GM18517 (cell line): Measurements from ENCODE around the gene PLA2G4F.

Experiments
- ATAC-seq: cut with Tn5 transposase; IDR thresholded peaks from one replicate; pipeline ENCODE4 v1.9.1; 2021; ENCODE audit warnings: mild to moderate bottlenecking, moderate library complexity; ENCODE audit not compliant: unreplicated experiment

Gene PLA2G4F

GRCh38 chr15:42156243-42156922 is at the start of gene PLA2G4F:
PLA2G4F (minus strand) TSS chr15:42156636; CDS start chr15:42156549, 87 bp downstream.
- no peak for ATAC-seq

- ATAC-seq, result no peak
Observed at GRCh38 chr15:42203891-42204290, 47.5 kb upstream of the PLA2G4F start.

- no peak for ATAC-seq
Observed at GRCh38 chr15:42202653-42203052, 46.2 kb upstream of the PLA2G4F start.

- no peak for ATAC-seq
Observed at GRCh38 chr15:42201801-42202200, 45.4 kb upstream of the PLA2G4F start.

GRCh38 chr15:42199126-42199525 is 42.7 kb upstream of the PLA2G4F start:
- no peak for ATAC-seq

DNA sequence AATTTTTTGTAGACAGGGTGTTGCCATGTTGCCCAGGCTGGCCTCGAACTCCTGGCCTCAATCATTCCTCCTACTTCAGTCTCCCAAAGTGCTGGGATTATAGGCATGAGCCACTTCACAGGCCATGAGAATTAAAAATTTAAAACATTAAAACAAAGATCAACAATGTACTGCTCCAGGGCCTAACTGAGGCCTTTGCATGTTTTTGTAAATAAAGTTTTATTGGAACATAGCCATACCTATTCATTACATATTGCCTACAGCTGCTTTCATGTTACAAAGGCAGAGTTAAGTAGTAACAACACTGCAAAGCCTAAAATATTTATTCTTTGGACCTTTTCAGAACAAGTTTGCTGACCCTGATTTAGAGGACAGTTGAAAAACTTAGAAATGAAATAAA is 42.1 kb upstream of the PLA2G4F start:
- ATAC-seq, result no peak

DNA sequence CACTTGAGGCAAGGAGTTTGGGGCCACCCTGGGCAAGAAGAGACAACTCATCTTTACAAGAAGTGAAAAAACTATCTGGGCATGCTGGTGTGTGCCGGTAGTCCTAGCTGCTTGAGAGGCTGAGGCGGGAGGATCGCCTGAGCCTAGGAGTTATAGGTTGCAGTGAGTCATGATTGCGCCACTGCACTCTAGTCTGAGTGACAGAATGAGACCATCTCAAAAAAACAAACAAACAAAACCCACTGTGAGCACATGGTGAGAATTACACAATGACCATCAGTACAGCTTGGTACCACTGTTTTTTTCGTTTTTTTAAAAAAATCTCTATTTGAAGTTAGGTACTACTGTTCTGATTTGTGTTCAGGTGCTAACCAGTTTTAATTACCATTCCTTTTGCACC is 38.1 kb upstream of the PLA2G4F start:
- no peak for ATAC-seq

GRCh38 chr15:42193383-42193782 is 36.9 kb upstream of the PLA2G4F start:
- no peak for ATAC-seq

GRCh38 chr15:42191610-42192346 is 35.3 kb upstream of the PLA2G4F start:
- ATAC-seq, result no peak

- no peak for ATAC-seq
Observed at GRCh38 chr15:42190370-42190769, 33.9 kb upstream of the PLA2G4F start.

DNA sequence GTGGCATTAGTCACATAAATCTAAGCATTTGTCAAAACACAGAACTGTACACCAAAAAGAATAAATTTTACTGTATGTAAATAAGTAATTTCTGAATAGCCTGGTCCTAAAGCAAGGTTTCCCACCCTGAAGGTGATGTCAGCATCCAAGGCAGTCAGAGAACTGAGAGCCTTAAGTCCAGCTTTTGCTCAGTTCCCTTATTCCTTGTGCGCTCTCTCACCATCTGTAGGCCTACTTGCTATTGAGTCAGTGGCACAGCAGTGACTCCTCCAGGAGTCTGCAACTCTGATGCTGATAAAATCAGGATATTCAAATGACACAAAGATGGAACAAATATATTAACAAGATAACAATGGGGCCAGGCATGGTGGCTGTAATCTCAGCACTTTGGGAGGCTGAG is 29.4 kb upstream of the PLA2G4F start:
- no peak for ATAC-seq

GRCh38 chr15:42184736-42185135 is 28.3 kb upstream of the PLA2G4F start:
- ATAC-seq, result no peak

- ATAC-seq, result no peak
Observed at GRCh38 chr15:42184296-42184695, 27.9 kb upstream of the PLA2G4F start.

DNA sequence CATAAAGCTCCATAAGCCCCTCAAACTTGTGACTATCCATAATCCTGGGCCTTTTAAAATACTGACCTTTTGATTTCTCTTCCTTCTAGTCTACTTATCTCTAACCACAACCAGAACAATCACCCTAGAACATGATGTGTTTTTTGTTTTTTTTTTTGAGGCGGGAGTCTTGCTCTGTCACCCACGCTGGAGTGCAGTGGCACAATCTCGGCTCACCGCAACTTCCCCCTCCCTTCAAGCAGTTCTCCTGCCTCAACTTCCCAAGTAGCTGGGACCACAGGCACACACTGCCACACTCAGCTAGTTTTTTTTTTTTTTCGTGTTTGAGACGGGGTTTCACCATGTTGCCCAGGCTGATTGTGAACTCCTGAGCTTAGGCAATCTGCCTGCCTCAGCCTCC is 26.5 kb upstream of the PLA2G4F start:
- no peak for ATAC-seq

- no peak for ATAC-seq
Observed at GRCh38 chr15:42182328-42182886, 26.0 kb upstream of the PLA2G4F start.

- ATAC-seq, result no peak
Observed at GRCh38 chr15:42178056-42178455, 21.6 kb upstream of the PLA2G4F start.

DNA sequence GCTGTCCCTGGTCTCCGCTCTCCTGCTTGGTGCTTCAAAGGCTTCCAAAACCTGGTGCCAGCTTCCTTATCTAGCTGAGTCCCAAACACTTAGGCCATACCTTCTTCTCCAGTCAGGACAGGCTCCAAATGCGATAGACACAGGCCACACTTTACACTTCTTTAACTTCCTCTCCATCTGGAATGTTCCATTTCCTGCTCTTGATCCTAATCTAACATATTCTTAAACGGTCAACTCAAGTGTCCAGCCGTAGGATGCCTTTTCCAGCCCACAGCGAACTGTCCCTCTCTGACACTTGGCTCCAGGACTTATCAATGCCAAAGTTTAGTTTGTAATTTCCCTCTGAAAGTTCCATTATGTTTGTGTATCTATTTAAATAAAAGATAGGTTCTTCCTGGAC is 19.2 kb upstream of the PLA2G4F start:
- ATAC-seq, result no peak

GRCh38 chr15:42172475-42172874 is 16.0 kb upstream of the PLA2G4F start:
- no peak for ATAC-seq

GRCh38 chr15:42171795-42172194 is 15.4 kb upstream of the PLA2G4F start:
- no peak for ATAC-seq

GRCh38 chr15:42171122-42171521 is 14.7 kb upstream of the PLA2G4F start:
- no peak for ATAC-seq

GRCh38 chr15:42166225-42166940 is 9.9 kb upstream of the PLA2G4F start:
- ATAC-seq, result no peak

- no peak for ATAC-seq
Observed at GRCh38 chr15:42165106-42165505, 8.7 kb upstream of the PLA2G4F start.
